ENCODE results near the gene RAD51B. TPM values are rescaled to one million over a fixed set of nuclear protein-coding genes. Genes with fewer than 3 reads are reported as not detected.

The RAD51B gene
- total and polyA plus RNA-seq, 2 of the 13 experiments (the other 11 are each of a cell fraction or from before 2014, with no cell fraction given), result 7.0 to 9.5 TPM

GRCh38 chr14:68604822-68605221 is 785.2 kb downstream of the RAD51B start:
- no peaks in the 10 kb centered on the region for H3K27me3 ChIP-seq (ENCODE audit: control insufficient read depth in 1 of 2, insufficient read depth in 2 of 2, low read length in 2 of 2)
- POLR2A ChIA-PET, result interaction anchor here (0.6 kb wide), 1 partner anchor 188 kb away, joined by 4 read pairs; the partner anchor contains the start of gene ZFP36L1
- H3K79me2 ChIP-seq (ENCODE audit: insufficient read depth, low read length), result no peaks in the 10 kb centered on the region
- no peak overlapping the region for H2AFZ ChIP-seq (ENCODE audit: low read length)
- peaks cover 90% of the 10 kb centered on the region for H3K4me1 ChIP-seq (ENCODE audit: insufficient read depth, low read length)
- no peak overlapping the region for H3K9ac ChIP-seq (ENCODE audit: insufficient read depth, low read depth, low read length)
- no peak overlapping the region for H3K27ac ChIP-seq (ENCODE audit: extremely low read length, insufficient read depth, low read length)
- WGBS (ENCODE audit: low lambda C conversion rate), result 95% methylated on average over 10 of the region's 10 CpGs
- no peak for DNase-seq (ENCODE audit: low spot score)
- intact Hi-C loops (cut with micrococcal nuclease; ENCODE audit: unreplicated experiment), result loop anchor here (10.0 kb wide), 1 partner anchor 350 kb away; no protein-coding TSS in a partner anchor
- no peak for ATAC-seq
- TF ChIP-seq GRHL1 (CRISPR knock-in tag; conservative IDR thresholded peaks at IDR 0.05) (no peak), NR2F2 (IDR thresholded peaks at IDR 0.05; ENCODE audit: borderline replicate concordance, low read depth) (no peak), MED13 (CRISPR knock-in tag; IDR thresholded peaks at IDR 0.05) (no peak), CREB3 (CRISPR knock-in tag; IDR thresholded peaks at IDR 0.05) (no peak), ZNF724P (CRISPR knock-in tag; IDR thresholded peaks at IDR 0.05; ENCODE audit: borderline replicate concordance) (no peak), ATF4 (CRISPR knock-in tag; IDR thresholded peaks at IDR 0.05) (no peak), ZNF761 (CRISPR knock-in tag; conservative IDR thresholded peaks at IDR 0.05) (no peak), SMARCE1 (IDR thresholded peaks at IDR 0.05; ENCODE audit: borderline replicate concordance) (no peak)
- no TSS peak for BruUV-seq (replicated peaks)
- H3K4me3 ChIP-seq (replicated peaks in 1 of 3; ENCODE audit: insufficient read depth in 1 of 3, low read depth in 2 of 3, low read length in 3 of 3), result no peak overlapping the region
- FAIRE-seq, result no peak
- no peak overlapping the region for H3K4me2 ChIP-seq (ENCODE audit: low read depth, low read length)
- no peaks in the 10 kb centered on the region for H4K20me1 ChIP-seq (ENCODE audit: insufficient read depth, low read length)
- H3K9me3 ChIP-seq (ENCODE audit: low read length), result no peaks in the 10 kb centered on the region
- in situ Hi-C loops (cut with HindIII; ENCODE audit: extremely low pct_ligation_motif_present, low pct_unique_long_range_greater_than_20kb), result no loop called here
- H3K36me3 ChIP-seq (replicated peaks in 1 of 2; ENCODE audit: control insufficient read depth in 1 of 2, insufficient read depth in 2 of 2, low read length in 2 of 2), result no peaks in the 10 kb centered on the region
- CTCF ChIA-PET (ENCODE audit: low intra/inter-chr PET ratio, low total read pairs), result no interaction called here

Data from HepG2 (cell line).